SU-DHL-6 (cell line): ENCODE measurements around the gene TP53AIP1.

Experiments
- EZH2phosphoT487 ChIP-seq: fragments of 200-600 bp; sonication (generic), shearing (Covaris generic); conservative IDR thresholded peaks from 2 replicates; pipeline ENCODE4 v1.6.1; 2018; ENCODE audit warnings: mild to moderate bottlenecking, antibody characterized with exemption, low read length, moderate library complexity, mixed read lengths
- TF ChIP-seq, protein P1 (sequence below): fragments of 200-600 bp; sonication (generic); IDR thresholded peaks from one replicate; pipeline ENCODE4 v1.5.1; 2017; ENCODE audit warnings: antibody characterized with exemption, mild to moderate bottlenecking, low read length, moderate library complexity; ENCODE audit not compliant: insufficient read depth, poor library complexity, severe bottlenecking

DNA sequence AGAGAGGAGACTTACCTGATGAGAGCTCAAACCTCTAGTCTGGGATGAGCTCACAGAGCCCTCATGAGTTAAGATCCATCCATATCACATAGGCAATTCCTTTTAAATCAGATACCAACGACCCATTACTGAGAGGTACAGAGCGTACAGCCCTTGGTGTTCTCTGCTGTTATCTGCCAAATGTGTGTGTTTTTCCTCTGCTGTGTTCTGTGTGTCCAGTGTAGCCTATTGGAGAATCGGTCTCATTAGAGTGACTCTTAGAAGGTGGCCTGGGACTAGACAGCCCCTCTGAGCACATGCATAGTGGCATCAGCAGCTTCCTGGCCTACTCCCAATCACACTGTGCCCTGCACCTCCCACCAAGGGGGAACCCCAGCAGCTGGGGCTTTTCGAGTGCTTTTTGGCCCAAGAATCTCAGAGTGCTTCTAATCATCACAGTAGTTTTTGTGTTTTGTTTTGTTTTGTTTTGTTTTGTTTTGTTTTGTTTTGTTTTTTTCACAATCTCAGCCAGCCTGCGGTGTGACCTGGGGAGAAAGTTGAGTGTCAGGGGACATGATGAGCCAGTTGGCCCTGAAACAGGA is 25.4 kb downstream of the TP53AIP1 start:
- TF ChIP-seq, protein P1, sequence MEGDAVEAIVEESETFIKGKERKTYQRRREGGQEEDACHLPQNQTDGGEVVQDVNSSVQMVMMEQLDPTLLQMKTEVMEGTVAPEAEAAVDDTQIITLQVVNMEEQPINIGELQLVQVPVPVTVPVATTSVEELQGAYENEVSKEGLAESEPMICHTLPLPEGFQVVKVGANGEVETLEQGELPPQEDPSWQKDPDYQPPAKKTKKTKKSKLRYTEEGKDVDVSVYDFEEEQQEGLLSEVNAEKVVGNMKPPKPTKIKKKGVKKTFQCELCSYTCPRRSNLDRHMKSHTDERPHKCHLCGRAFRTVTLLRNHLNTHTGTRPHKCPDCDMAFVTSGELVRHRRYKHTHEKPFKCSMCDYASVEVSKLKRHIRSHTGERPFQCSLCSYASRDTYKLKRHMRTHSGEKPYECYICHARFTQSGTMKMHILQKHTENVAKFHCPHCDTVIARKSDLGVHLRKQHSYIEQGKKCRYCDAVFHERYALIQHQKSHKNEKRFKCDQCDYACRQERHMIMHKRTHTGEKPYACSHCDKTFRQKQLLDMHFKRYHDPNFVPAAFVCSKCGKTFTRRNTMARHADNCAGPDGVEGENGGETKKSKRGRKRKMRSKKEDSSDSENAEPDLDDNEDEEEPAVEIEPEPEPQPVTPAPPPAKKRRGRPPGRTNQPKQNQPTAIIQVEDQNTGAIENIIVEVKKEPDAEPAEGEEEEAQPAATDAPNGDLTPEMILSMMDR = no peak
- TF ChIP-seq EZH2phosphoT487 = no peak
